NB4 (cell line): ENCODE results near the gene C4BPB.

Experiments used
- DNase-seq: peaks from one replicate; pipeline ENCODE4 v3.0.0; 2010; ENCODE audit warnings: low read depth
- H3K4me3 ChIP-seq: one replicate; pipeline ENCODE4 v1.5.1; 2011; ENCODE audit warnings: mild to moderate bottlenecking, low read depth, low read length, moderate library complexity
- MAX ChIP-seq: IDR thresholded peaks from 2 replicates; pipeline ENCODE4 v1.6.1; 2011; ENCODE audit warnings: low read depth, low read length
- MYC ChIP-seq: IDR thresholded peaks from 2 replicates; pipeline ENCODE4 v1.6.1; 2011; ENCODE audit warnings: low read depth, low read length
- POLR2A ChIP-seq: IDR thresholded peaks from 2 replicates; pipeline ENCODE4 v1.6.1; 2011; ENCODE audit warnings: mild to moderate bottlenecking; ENCODE audit not compliant: insufficient read length; ENCODE audit errors: extremely low read depth
- TF ChIP-seq, protein P1 (sequence below): IDR thresholded peaks from one replicate; pipeline ENCODE4 v1.5.1; 2012; ENCODE audit warnings: low read depth, low read length

Gene C4BPB

GRCh38 chr1:207064561-207064960, 24.1 kb upstream of the C4BPB start:
- TF ChIP-seq MAX (no peak), MYC (no peak), POLR2A (no peak)
- TF ChIP-seq, protein P1, sequence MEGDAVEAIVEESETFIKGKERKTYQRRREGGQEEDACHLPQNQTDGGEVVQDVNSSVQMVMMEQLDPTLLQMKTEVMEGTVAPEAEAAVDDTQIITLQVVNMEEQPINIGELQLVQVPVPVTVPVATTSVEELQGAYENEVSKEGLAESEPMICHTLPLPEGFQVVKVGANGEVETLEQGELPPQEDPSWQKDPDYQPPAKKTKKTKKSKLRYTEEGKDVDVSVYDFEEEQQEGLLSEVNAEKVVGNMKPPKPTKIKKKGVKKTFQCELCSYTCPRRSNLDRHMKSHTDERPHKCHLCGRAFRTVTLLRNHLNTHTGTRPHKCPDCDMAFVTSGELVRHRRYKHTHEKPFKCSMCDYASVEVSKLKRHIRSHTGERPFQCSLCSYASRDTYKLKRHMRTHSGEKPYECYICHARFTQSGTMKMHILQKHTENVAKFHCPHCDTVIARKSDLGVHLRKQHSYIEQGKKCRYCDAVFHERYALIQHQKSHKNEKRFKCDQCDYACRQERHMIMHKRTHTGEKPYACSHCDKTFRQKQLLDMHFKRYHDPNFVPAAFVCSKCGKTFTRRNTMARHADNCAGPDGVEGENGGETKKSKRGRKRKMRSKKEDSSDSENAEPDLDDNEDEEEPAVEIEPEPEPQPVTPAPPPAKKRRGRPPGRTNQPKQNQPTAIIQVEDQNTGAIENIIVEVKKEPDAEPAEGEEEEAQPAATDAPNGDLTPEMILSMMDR = no peak
- DNase-seq = no peak
- H3K4me3 ChIP-seq = no peak overlapping the region

DNA sequence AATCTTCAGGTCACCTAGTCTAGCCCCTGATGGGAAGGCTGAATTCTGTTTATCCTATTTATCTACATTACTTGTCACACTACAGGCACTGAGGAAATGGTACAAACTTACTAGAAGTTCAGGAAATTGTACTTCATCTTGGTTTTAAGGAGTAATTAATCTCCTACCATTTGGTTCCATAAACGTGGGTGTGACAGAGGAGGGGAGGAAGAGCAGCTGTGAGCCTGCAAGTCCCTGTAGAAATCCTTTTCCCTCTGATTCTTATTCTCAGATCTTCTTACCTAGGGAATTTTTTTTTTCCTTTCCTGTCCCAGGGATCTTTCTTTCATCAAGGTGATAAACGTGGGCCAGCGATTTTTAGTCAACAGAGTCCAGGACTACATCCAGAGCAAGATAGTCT, 21.5 kb upstream of the C4BPB start:
- TF ChIP-seq MYC (no peak), MAX (no peak), POLR2A (no peak)
- TF ChIP-seq, protein P1 = no peak
- no peak for DNase-seq
- no peak overlapping the region for H3K4me3 ChIP-seq

- H3K4me3 ChIP-seq = no peak overlapping the region
- no peak for DNase-seq
- TF ChIP-seq MAX (no peak), MYC (no peak), POLR2A (no peak)
- TF ChIP-seq, protein P1 = no peak
Measured at GRCh38 chr1:207067665-207068064, 21.0 kb upstream of the C4BPB start.

GRCh38 chr1:207069061-207069460, 19.6 kb upstream of the C4BPB start:
- DNase-seq = no peak
- no peak overlapping the region for H3K4me3 ChIP-seq
- TF ChIP-seq, protein P1 = no peak
- no peak for TF ChIP-seq POLR2A
- no peak for TF ChIP-seq MYC

DNA sequence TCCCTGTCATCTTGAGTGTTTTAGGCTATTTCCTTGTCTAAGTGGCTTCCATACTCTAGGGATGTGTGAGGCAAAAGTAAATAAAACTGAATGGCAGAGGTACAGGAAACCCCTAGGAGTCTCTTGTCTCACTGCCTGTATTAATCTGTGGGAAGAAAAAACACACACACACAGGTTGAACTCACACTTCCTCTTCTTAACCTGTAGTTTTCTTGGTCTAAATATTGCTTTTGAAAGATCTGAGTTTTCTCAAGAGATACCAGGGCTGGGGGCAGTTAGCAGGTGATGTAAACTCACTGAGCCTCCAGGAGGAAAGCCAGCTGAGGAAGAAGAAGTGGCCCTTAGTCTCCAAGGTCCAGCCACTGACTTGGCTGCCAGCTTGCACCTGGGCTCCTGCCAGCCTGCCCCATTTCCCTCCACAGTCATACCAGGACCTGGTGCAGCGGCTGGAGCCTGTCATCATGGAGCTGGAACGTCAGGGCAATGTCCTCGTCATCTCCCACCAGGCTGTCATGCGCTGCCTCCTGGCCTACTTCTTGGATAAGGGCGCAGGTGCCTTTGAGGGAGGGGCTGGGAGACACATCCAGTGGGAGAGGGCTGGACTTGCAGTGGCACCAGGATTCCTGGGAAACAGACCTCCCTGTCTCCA, 18.7 kb upstream of the C4BPB start:
- DNase-seq = no peak

More for the DNA sequence above, 18.7 kb upstream of the C4BPB start:
- no peak overlapping the region for H3K4me3 ChIP-seq
- TF ChIP-seq, protein P1 = no peak
- TF ChIP-seq POLR2A (no peak), MYC (no peak), MAX (no peak)
